HFFc6 (cell line): ENCODE measurements around the gene SIM2. TPM values are rescaled to one million over a fixed set of nuclear protein-coding genes. Genes with fewer than 3 reads are reported as not detected.

Experiments
- DNase-seq: peaks from one replicate; pipeline ENCODE4 v3.0.0-alpha.2; 2018
- H3K27ac Mint-ChIP-seq: 2 replicates; pipeline ENCODE4 v1.8.0; 2020; ENCODE audit warnings: mild to moderate bottlenecking, mixed read lengths
- H3K27me3 Mint-ChIP-seq: 2 replicates; pipeline ENCODE4 v1.8.0; 2021; ENCODE audit warnings: mild to moderate bottlenecking, moderate library complexity, mixed read lengths; ENCODE audit not compliant: insufficient read depth
- H3K36me3 Mint-ChIP-seq: 2 replicates; pipeline ENCODE4 v1.8.0; 2021; ENCODE audit warnings: low read depth, mixed read lengths
- H3K4me1 Mint-ChIP-seq: 2 replicates; pipeline ENCODE4 v1.8.0; 2020; ENCODE audit warnings: low read depth, mixed read lengths
- H3K4me3 Mint-ChIP-seq: 2 replicates; pipeline ENCODE4 v1.8.0; 2020; ENCODE audit warnings: mild to moderate bottlenecking, moderate library complexity, mixed read lengths
- H3K9me3 Mint-ChIP-seq: 2 replicates; pipeline ENCODE4 v1.8.0; 2020; ENCODE audit warnings: mild to moderate bottlenecking, mixed read lengths
- total RNA-seq, 6 experiments: library from RNA; stranded (reverse); fragmentation: NEBNext Ultra II Directional; extraction: Animal tissue kit (Norgen Biotek cat#: 25700); gene quantifications; 2 replicates in 1 of 6; 3 replicates in 5 of 6; pipeline ENCODE4 v1.2.3, GENCODE V29; 2021
- TF ChIP-seq, protein P1 (sequence below): fragments of 200-600 bp; sonication (generic); IDR thresholded peaks from 2 replicates; pipeline ENCODE4 v1.5.0; 2021; ENCODE audit warnings: antibody characterized with exemption, mild to moderate bottlenecking

SIM2 gene
- total RNA-seq, 6 experiments from 2014 or later: not detected

DNA sequence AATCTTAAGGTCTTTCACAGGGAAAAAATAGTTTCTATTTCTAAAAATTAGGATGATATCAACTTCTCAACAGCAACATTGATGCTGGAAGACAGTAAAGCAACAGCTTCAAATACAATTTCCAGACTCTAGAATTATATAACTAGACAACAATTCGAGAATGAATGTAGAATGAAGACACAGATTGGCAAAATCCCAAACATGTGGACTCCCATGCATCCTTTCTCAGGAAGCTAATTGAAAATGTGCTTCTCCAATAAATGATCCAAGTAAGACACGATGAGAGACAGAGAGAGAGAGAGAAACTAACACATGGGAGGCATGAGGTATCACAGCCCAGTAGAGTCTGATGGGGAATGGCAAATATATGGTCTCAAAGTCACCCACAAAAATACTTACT, 21.5 kb upstream of the SIM2 start:
- H3K9me3 Mint-ChIP-seq: peaks cover 27% of the 10 kb centered on the region
- peaks cover 55% of the 10 kb centered on the region for H3K27me3 Mint-ChIP-seq
- no peak overlapping the region for H3K27ac Mint-ChIP-seq
- H3K36me3 Mint-ChIP-seq: peaks cover 20% of the 10 kb centered on the region
- H3K4me3 Mint-ChIP-seq: no peak overlapping the region
- no peak for DNase-seq
- TF ChIP-seq, protein P1, sequence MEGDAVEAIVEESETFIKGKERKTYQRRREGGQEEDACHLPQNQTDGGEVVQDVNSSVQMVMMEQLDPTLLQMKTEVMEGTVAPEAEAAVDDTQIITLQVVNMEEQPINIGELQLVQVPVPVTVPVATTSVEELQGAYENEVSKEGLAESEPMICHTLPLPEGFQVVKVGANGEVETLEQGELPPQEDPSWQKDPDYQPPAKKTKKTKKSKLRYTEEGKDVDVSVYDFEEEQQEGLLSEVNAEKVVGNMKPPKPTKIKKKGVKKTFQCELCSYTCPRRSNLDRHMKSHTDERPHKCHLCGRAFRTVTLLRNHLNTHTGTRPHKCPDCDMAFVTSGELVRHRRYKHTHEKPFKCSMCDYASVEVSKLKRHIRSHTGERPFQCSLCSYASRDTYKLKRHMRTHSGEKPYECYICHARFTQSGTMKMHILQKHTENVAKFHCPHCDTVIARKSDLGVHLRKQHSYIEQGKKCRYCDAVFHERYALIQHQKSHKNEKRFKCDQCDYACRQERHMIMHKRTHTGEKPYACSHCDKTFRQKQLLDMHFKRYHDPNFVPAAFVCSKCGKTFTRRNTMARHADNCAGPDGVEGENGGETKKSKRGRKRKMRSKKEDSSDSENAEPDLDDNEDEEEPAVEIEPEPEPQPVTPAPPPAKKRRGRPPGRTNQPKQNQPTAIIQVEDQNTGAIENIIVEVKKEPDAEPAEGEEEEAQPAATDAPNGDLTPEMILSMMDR: no peak
- H3K4me1 Mint-ChIP-seq: no peaks in the 10 kb centered on the region

DNA sequence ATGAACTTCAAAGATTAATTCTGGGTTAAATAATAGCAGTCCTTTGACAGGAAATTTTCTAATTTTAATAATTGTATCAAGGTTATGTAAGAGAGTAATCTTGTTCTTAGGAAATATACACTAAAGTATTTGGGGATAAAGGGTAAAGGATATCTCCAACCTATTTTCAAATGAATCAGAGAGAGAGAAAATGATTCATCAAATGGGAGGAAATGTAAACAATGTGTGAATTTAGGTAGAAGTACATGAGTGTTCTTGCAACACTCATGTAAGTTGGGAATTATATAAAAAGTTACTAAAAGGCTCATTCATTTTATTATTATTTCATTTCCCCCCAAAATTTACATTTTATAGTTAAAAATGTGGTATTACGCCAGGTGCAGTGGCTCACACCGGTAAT, 20.4 kb upstream of the SIM2 start:
- H3K4me3 Mint-ChIP-seq: no peak overlapping the region
- no peaks in the 10 kb centered on the region for H3K4me1 Mint-ChIP-seq
- DNase-seq: no peak
- H3K27ac Mint-ChIP-seq: no peak overlapping the region
- peaks cover 27% of the 10 kb centered on the region for H3K9me3 Mint-ChIP-seq
- peaks cover 20% of the 10 kb centered on the region for H3K36me3 Mint-ChIP-seq
- TF ChIP-seq, protein P1: no peak
- H3K27me3 Mint-ChIP-seq: peaks cover 53% of the 10 kb centered on the region

DNA sequence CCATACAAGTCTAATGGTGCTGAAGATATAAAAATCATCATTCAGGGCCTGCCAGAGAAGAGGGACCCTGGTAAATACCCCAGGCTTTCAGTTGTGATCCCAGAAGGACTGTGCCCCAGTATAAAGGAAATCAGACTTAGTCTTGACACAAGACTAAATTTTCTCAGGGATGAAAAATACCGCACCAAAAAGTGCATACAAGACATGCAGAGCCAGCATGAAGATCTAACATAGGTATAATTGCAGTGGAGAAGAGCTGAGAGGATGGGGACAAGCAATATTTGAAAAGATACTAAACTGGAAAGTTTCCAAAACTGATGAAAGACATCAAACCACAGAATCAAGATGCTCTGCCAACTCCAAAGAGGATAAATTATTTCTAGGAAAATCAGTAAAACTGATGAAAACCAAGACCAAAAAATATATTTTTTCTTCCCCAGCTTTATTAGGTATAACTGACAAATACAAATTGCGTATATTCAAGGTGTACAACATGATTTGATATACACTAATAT, 17.7 kb upstream of the SIM2 start:
- H3K4me1 Mint-ChIP-seq: no peaks in the 10 kb centered on the region
- H3K9me3 Mint-ChIP-seq: peaks cover 27% of the 10 kb centered on the region
- DNase-seq: no peak
- no peak overlapping the region for H3K27ac Mint-ChIP-seq
- peaks cover 20% of the 10 kb centered on the region for H3K36me3 Mint-ChIP-seq
- no peak overlapping the region for H3K4me3 Mint-ChIP-seq
- H3K27me3 Mint-ChIP-seq: peaks cover 66% of the 10 kb centered on the region
- TF ChIP-seq, protein P1: no peak

DNA sequence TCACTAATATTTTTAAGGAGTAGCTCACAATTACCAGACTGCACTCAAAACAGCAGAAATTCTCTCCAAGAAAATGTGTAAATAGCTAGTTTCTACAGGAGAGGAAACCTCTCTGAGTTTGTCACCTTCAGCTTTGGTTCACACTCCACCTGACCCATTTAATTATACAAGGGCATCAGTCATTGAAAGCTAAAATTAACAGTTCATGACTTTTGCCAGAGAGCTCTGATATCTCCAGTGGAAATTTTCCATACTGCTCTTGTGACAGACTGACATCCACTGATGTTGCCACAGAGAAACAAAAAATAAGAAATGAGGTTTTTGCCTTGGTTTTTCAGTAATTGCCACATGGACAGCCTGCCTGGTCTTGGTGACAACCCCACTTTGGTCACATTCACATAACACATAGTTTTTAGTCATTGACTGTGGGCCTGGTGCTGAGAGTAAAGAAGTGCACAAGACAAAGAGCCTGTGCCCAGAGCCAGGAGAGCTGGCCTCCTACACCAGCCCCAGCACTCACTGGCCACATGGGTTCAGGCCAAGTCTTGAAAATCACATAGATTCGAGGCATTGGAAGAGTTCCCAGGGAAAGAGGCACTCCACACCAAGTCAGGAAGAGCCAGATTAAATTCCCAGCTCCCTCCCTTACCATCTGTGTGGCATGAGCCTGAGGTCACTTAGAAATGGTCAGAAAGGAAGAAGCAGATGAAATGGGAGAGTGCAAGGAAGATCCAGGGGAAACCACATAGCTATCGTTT, 13.8 kb upstream of the SIM2 start:
- Mint-ChIP-seq H3K36me3 (peaks cover 18% of the 10 kb centered on the region), H3K27me3 (peaks cover 57% of the 10 kb centered on the region), H3K27ac (no peak overlapping the region), H3K9me3 (peaks cover 28% of the 10 kb centered on the region), H3K4me3 (no peak overlapping the region), H3K4me1 (no peaks in the 10 kb centered on the region)
- TF ChIP-seq, protein P1: no peak
- no peak for DNase-seq

DNA sequence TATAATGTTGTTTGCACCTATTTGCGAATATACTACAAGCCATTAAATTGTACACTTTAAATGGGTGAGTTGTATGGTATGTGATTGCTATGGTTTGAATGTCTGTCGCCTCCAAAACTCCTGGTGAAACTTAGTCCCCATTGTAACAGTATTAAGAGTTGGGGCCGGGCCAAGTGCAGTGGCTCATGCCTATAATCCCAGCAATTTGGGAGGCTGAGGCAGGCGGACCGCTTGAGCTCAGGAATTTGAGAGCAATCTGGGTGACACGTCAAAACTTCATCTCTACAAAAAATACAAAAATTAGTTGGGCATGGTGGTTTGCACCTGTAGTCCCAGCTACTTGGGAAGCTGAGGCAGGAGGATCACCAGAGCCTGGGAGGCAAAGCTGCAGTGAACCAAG, 12.0 kb upstream of the SIM2 start:
- TF ChIP-seq, protein P1: no peak
- no peak for DNase-seq
- H3K27me3 Mint-ChIP-seq: peaks cover 60% of the 10 kb centered on the region
- H3K4me3 Mint-ChIP-seq: no peak overlapping the region
- peaks cover 10% of the 10 kb centered on the region; the same call in 1 of the 2 replicates for H3K9me3 Mint-ChIP-seq
- H3K27ac Mint-ChIP-seq: no peak overlapping the region
- H3K36me3 Mint-ChIP-seq: peaks cover under 1% of the 10 kb centered on the region; the same call in 1 of the 2 replicates
- H3K4me1 Mint-ChIP-seq: peaks cover 6% of the 10 kb centered on the region; the same call in 1 of the 2 replicates
